HepG2 (cell line): ENCODE measurements around the gene PRKCZ. TPM values are rescaled to one million over a fixed set of nuclear protein-coding genes. Genes with fewer than 3 reads are reported as not detected.

Experiments
- ATAC-seq: fragments of 200-7000 bp; cut with Tn5 transposase; 3 replicates; pipeline ENCODE4 v1.9.1; 2020; ENCODE audit warnings: mild to moderate bottlenecking, moderate library complexity
- BruUV-seq: library from RNA; stranded (reverse); fragments of 400-500 nt; replicated peaks from 2 replicates; lab custom pipeline; 2021; lab: Mats Ljungman, UMichigan
- CTCF ChIA-PET: fragments of 300-600 bp; formaldehyde crosslinking; extraction: SDS; loops from one replicate; lab custom pipeline; 2021; ENCODE audit warnings: low total read pairs, inconsistent platforms, low intra/inter-chr PET ratio; lab: Yijun Ruan, JAX
- POLR2A ChIA-PET: fragments of 350-600 bp; sonication (Branson Sonifier 250); formaldehyde crosslinking; loops from one replicate; lab custom pipeline; 2020; ENCODE audit warnings: antibody characterized with exemption, inconsistent platforms; lab: Yijun Ruan, JAX
- DNase-seq: peaks from one replicate; pipeline ENCODE4 v3.0.0-alpha.2; 2015; ENCODE audit warnings: low spot score
- FAIRE-seq: peaks from 3 replicates; lab custom pipeline; 2011; peaks lifted over from hg19 to GRCh38; lab: Jason Lieb, UNC
- H2AFZ ChIP-seq: one replicate; pipeline ENCODE4 v1.6.1; 2011; ENCODE audit warnings: low read length, inconsistent platforms
- H3K27ac ChIP-seq: fragments of 300-600 bp; 3 replicates; pipeline ENCODE4 v1.8.0; 2011; ENCODE audit warnings: mixed run types, mild to moderate bottlenecking, mixed read lengths, low read length, inconsistent platforms; ENCODE audit not compliant: insufficient read depth; ENCODE audit errors: extremely low read length
- H3K27me3 ChIP-seq, 2 experiments: fragments of 200-600 bp in 1 of 2; 2 replicates in 1 of 2; 3 replicates in 1 of 2; pipeline versions ENCODE4 v1.6.0 to v1.8.0; 2011; ENCODE audit warnings: low read length in 2 of 2, mild to moderate bottlenecking in 2 of 2, moderate library complexity in 2 of 2, inconsistent platforms in 1 of 2; ENCODE audit not compliant: insufficient read depth in 2 of 2, control insufficient read depth in 1 of 2
- H3K36me3 ChIP-seq, 2 experiments: fragments of 200-600 bp in 1 of 2; replicated peaks in 1 of 2; 2 replicates in 1 of 2; 3 replicates in 1 of 2; pipeline versions ENCODE4 v1.5.1 to v1.8.0; 2011; ENCODE audit warnings: low read length in 2 of 2, inconsistent platforms in 1 of 2; ENCODE audit not compliant: insufficient read depth in 2 of 2, control insufficient read depth in 1 of 2
- H3K4me1 ChIP-seq: 2 replicates; pipeline ENCODE4 v1.5.1; 2012; ENCODE audit warnings: low read length, inconsistent platforms; ENCODE audit not compliant: insufficient read depth
- H3K4me2 ChIP-seq: 2 replicates; pipeline ENCODE4 v1.6.0; 2011; ENCODE audit warnings: low read depth, low read length, inconsistent platforms
- H3K4me3 ChIP-seq, 3 experiments: fragments of 200-600 bp in 1 of 3; sonication (generic), shearing (Covaris generic) in 1 of 3; replicated peaks in 1 of 3; 2 replicates each; pipeline ENCODE4 v1.5.1; 2011 to 2016; ENCODE audit warnings: low read length in 3 of 3, inconsistent platforms in 2 of 3, low read depth in 2 of 3, mild to moderate bottlenecking in 2 of 3, control low read depth in 1 of 3, mixed read lengths in 1 of 3; ENCODE audit not compliant: insufficient read depth in 1 of 3
- H3K79me2 ChIP-seq: one replicate; pipeline ENCODE4 v1.6.1; 2011; ENCODE audit warnings: low read length, inconsistent platforms; ENCODE audit not compliant: insufficient read depth
- H3K9ac ChIP-seq: 2 replicates; pipeline ENCODE4 v1.6.0; 2011; ENCODE audit warnings: mild to moderate bottlenecking, low read depth, low read length, inconsistent platforms; ENCODE audit not compliant: insufficient read depth
- H3K9me3 ChIP-seq: 2 replicates; pipeline ENCODE4 v1.5.1; 2012; ENCODE audit warnings: mild to moderate bottlenecking, low read length
- H4K20me1 ChIP-seq: 2 replicates; pipeline ENCODE4 v1.6.0; 2011; ENCODE audit warnings: inconsistent platforms, mild to moderate bottlenecking, low read length, moderate library complexity; ENCODE audit not compliant: insufficient read depth
- ARNT ChIP-seq: fragments of 450-650 bp; IDR thresholded peaks from 2 replicates; pipeline ENCODE4 v1.6.1; 2017
- IRX3 ChIP-seq: sonication (generic); formaldehyde crosslinking; IDR thresholded peaks from 2 replicates; pipeline ENCODE4 v1.8.1; 2023; ENCODE audit warnings: mild to moderate bottlenecking, low read depth, missing genetic modification reagents, borderline replicate concordance
- MIER2 ChIP-seq: IDR thresholded peaks from 2 replicates; pipeline ENCODE4 v1.6.1; 2016; ENCODE audit warnings: missing biosample characterization, missing genetic modification reagents
- NFKBIZ ChIP-seq: IDR thresholded peaks from 2 replicates; pipeline ENCODE4 v1.6.1; 2018; ENCODE audit warnings: missing genetic modification reagents, missing compliant biosample characterization
- SP2 ChIP-seq: sonication (generic); formaldehyde crosslinking; IDR thresholded peaks from 2 replicates; pipeline ENCODE4 v1.5.1; 2020; ENCODE audit warnings: mild to moderate bottlenecking, missing genetic modification reagents
- ZNF251 ChIP-seq: sonication (generic); formaldehyde crosslinking; IDR thresholded peaks from 2 replicates; pipeline ENCODE4 v1.9.0; 2021; ENCODE audit warnings: mild to moderate bottlenecking, missing genetic modification reagents
- ZNF607 ChIP-seq: sonication (generic); formaldehyde crosslinking; IDR thresholded peaks from 2 replicates; pipeline ENCODE4 v1.5.1; 2020; ENCODE audit warnings: missing genetic modification reagents, mild to moderate bottlenecking, borderline replicate concordance
- ZNF670 ChIP-seq: sonication (generic); formaldehyde crosslinking; IDR thresholded peaks from 2 replicates; pipeline ENCODE4 v1.8.0; 2022; ENCODE audit warnings: mild to moderate bottlenecking, missing genetic modification reagents, borderline replicate concordance
- ZNF674 ChIP-seq: sonication (generic); formaldehyde crosslinking; IDR thresholded peaks from 2 replicates; pipeline ENCODE4 v1.5.0; 2020; ENCODE audit warnings: low read depth, mild to moderate bottlenecking, missing genetic modification reagents
- WGBS: methylation state at CpG from one replicate; pipeline ENCODE4 v1.1.6; 2017; ENCODE audit warnings: low lambda C conversion rate; 5-methylcytosine and 5-hydroxymethylcytosine counted together
- in situ Hi-C: cut with HindIII; loops from 2 replicates; pipeline ENCODE4 v1.10.0; 2017; ENCODE audit warnings: low pct_unique_long_range_greater_than_20kb; ENCODE audit not compliant: extremely low pct_ligation_motif_present
- intact Hi-C: fragments of 100-400 bp; cut with micrococcal nuclease; formaldehyde crosslinking; loops from one replicate; pipeline ENCODE4 v1.10.0; 2022; ENCODE audit not compliant: unreplicated experiment
- polyA plus RNA-seq, 8 experiments: library from polyadenylated mRNA; depleted of rRNA in 3 of 8; stranded (reverse) in 7 of 8; unstranded in 1 of 8; fragments of >200 nt; fragmentation: Illumina TruSeq in 4 of 8; extraction: Trizol in 4 of 8; gene quantifications; 2 replicates each; pipeline versions ENCODE4 v1.2.1 to v1.2.3, GENCODE V29; 2011 to 2016; ENCODE audit warnings: low read depth in 4 of 8, missing spikeins in 1 of 8, mixed read lengths in 1 of 8; ENCODE audit not compliant: insufficient read depth in 1 of 8
- total RNA-seq, 5 experiments: library from RNA; depleted of rRNA; stranded (reverse); fragments of >200 nt; fragmentation: Illumina TruSeq; extraction: Trizol; gene quantifications; 2 replicates each; pipeline ENCODE4 v1.2.3, GENCODE V29; 2016; ENCODE audit warnings: low read depth in 1 of 5
- TF ChIP-seq, protein P1 (sequence below): sonication (generic); formaldehyde crosslinking; IDR thresholded peaks from 2 replicates; pipeline ENCODE4 v1.4.0; 2020; ENCODE audit warnings: missing genetic modification reagents
- TF ChIP-seq, protein P2 (sequence below): IDR thresholded peaks from 2 replicates; pipeline ENCODE4 v1.6.1; 2016; ENCODE audit warnings: low read depth, control low read depth
- TF ChIP-seq, protein P3 (sequence below): sonication (generic); formaldehyde crosslinking; IDR thresholded peaks from 2 replicates; pipeline ENCODE4 v1.9.0; 2021; ENCODE audit warnings: missing genetic modification reagents, borderline replicate concordance

Gene PRKCZ
- total and polyA plus RNA-seq, 2 of the 13 experiments (the other 11 are each of a cell fraction or from before 2014, with no cell fraction given): 34.7 to 85.2 TPM

DNA sequence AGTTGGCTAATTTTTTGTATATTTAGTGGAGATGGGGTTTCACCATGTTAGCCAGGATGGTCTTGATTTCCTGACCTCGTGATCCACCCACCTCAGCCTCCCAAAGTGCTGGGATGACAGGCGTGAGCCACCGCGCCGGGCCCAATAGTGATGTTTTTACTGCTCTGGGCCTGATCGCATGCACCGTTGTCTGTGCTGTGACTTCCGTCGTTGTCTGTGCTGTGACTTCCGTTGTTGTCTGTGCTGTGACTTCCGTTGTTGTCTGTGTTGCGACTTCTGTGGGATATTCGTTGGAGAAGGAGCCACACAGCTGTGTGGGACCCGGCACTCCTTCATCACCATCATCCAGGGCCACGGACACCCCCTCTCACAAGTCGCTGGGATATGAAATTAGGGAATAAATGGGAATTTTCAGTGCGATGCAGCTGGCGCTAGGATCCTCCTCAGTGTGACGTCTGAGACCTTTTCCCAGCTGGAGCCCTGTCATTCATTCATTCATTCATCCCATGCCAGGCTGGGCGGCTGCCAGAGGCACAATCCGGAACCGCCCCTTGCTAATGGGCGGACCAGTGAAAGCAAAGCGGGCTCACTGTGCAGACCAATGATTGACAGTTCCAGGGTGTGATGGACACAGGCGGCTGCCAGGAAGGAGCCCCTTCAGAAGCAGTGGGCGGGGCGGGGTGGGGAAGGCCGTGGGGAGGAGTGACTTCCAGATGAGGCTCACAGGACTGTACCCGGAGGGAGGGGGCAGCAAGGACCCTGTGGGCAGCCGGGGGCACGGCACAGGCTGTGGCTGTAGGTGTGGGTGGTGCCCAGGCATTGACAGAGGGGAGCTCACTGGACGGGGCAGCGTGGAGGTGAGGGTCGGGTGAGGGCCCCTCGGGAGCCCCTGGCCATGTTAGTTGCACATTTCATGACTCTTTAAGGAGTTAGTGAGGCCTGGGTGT, 48.9 kb downstream of the PRKCZ start:
- no peaks in the 10 kb centered on the region for H4K20me1 ChIP-seq
- in situ Hi-C loops: no loop called here
- no peak overlapping the region for H3K9ac ChIP-seq
- H2AFZ ChIP-seq: no peak overlapping the region
- H3K4me1 ChIP-seq: peaks cover 20% of the 10 kb centered on the region
- DNase-seq (no peak), FAIRE-seq (no peak), ATAC-seq (no peak)
- H3K4me2 ChIP-seq: no peak overlapping the region
- H3K79me2 ChIP-seq: no peaks in the 10 kb centered on the region
- no peaks in the 10 kb centered on the region for H3K27me3 ChIP-seq
- 97% methylated on average over 33 of the region's 35 CpGs for WGBS
- H3K4me3 ChIP-seq: no peak overlapping the region
- no TSS peak for BruUV-seq
- H3K9me3 ChIP-seq: no peaks in the 10 kb centered on the region
- peaks cover 0 to 3% of the 10 kb centered on the region in 2 experiments; a peak in 2 of 5 replicates for H3K36me3 ChIP-seq
- POLR2A ChIA-PET: no interaction called here
- intact Hi-C loops: no loop called here
- no peak overlapping the region for H3K27ac ChIP-seq
- CTCF ChIA-PET: no interaction called here
- no peak for TF ChIP-seq ARNT
- no peak for TF ChIP-seq NFKBIZ
- TF ChIP-seq, protein P1, sequence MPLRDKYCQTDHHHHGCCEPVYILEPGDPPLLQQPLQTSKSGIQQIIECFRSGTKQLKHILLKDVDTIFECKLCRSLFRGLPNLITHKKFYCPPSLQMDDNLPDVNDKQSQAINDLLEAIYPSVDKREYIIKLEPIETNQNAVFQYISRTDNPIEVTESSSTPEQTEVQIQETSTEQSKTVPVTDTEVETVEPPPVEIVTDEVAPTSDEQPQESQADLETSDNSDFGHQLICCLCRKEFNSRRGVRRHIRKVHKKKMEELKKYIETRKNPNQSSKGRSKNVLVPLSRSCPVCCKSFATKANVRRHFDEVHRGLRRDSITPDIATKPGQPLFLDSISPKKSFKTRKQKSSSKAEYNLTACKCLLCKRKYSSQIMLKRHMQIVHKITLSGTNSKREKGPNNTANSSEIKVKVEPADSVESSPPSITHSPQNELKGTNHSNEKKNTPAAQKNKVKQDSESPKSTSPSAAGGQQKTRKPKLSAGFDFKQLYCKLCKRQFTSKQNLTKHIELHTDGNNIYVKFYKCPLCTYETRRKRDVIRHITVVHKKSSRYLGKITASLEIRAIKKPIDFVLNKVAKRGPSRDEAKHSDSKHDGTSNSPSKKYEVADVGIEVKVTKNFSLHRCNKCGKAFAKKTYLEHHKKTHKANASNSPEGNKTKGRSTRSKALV (CRISPR knock-in tag): no peak
- TF ChIP-seq ZNF607: no peak
- TF ChIP-seq, protein P2, sequence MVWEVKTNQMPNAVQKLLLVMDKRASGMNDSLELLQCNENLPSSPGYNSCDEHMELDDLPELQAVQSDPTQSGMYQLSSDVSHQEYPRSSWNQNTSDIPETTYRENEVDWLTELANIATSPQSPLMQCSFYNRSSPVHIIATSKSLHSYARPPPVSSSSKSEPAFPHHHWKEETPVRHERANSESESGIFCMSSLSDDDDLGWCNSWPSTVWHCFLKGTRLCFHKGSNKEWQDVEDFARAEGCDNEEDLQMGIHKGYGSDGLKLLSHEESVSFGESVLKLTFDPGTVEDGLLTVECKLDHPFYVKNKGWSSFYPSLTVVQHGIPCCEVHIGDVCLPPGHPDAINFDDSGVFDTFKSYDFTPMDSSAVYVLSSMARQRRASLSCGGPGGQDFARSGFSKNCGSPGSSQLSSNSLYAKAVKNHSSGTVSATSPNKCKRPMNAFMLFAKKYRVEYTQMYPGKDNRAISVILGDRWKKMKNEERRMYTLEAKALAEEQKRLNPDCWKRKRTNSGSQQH: no peak
- no peak for TF ChIP-seq ZNF674
- TF ChIP-seq, protein P3, sequence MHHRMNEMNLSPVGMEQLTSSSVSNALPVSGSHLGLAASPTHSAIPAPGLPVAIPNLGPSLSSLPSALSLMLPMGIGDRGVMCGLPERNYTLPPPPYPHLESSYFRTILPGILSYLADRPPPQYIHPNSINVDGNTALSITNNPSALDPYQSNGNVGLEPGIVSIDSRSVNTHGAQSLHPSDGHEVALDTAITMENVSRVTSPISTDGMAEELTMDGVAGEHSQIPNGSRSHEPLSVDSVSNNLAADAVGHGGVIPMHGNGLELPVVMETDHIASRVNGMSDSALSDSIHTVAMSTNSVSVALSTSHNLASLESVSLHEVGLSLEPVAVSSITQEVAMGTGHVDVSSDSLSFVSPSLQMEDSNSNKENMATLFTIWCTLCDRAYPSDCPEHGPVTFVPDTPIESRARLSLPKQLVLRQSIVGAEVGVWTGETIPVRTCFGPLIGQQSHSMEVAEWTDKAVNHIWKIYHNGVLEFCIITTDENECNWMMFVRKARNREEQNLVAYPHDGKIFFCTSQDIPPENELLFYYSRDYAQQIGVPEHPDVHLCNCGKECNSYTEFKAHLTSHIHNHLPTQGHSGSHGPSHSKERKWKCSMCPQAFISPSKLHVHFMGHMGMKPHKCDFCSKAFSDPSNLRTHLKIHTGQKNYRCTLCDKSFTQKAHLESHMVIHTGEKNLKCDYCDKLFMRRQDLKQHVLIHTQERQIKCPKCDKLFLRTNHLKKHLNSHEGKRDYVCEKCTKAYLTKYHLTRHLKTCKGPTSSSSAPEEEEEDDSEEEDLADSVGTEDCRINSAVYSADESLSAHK (CRISPR knock-in tag): no peak
- no peak for TF ChIP-seq MIER2
- no peak for TF ChIP-seq ZNF251 (CRISPR knock-in tag)
- TF ChIP-seq ZNF670 (CRISPR knock-in tag): no peak
- no peak for TF ChIP-seq SP2 (CRISPR knock-in tag)
- no peak for TF ChIP-seq IRX3 (CRISPR knock-in tag)
